RPMI7951 (cell line): Measurements from ENCODE around the gene ZC2HC1C. TPM values are rescaled to one million over a fixed set of nuclear protein-coding genes. Genes with fewer than 3 reads are reported as not detected.
"Not testable (repeated sequence)": the region's sequence is repeated elsewhere in the genome, so short reads cannot be mapped to it uniquely, and the experiment has no call there.

ENCODE experiments used
- DNase-seq: peaks from one replicate; pipeline ENCODE4 v3.0.0-alpha.2; 2012; ENCODE audit warnings: low read depth
- total RNA-seq: library from RNA; depleted of rRNA; stranded (reverse); fragments of >200 nt; shearing (Covaris generic); gene quantifications from 2 replicates; pipeline ENCODE4 v1.2.3, GENCODE V29; 2014

Gene ZC2HC1C
- total RNA-seq, 1 experiment from 2014 or later, result 1.2 TPM

- no peak for DNase-seq
These were observed 25.5 kb downstream of the ZC2HC1C start for GRCh38 chr14:75094896-75095295.

- DNase-seq, result no peak
These were observed 26.2 kb downstream of the ZC2HC1C start for GRCh38 chr14:75095690-75096089.

GRCh38 chr14:75096959-75097358 lies 27.5 kb downstream of the ZC2HC1C start:
- no peak for DNase-seq

- DNase-seq, result no peak
These were observed 28.8 kb downstream of the ZC2HC1C start for GRCh38 chr14:75098212-75098611.

- no peak for DNase-seq
These were observed 29.2 kb downstream of the ZC2HC1C start for GRCh38 chr14:75098682-75099081.

GRCh38 chr14:75101491-75101890 lies 32.0 kb downstream of the ZC2HC1C start:
- no peak for DNase-seq

- DNase-seq, result no peak
These were observed 37.7 kb downstream of the ZC2HC1C start for GRCh38 chr14:75107186-75107585.

- DNase-seq, result no peak
These were observed 40.4 kb downstream of the ZC2HC1C start for GRCh38 chr14:75109877-75110276.

- DNase-seq, result no peak
These were observed 44.6 kb downstream of the ZC2HC1C start for GRCh38 chr14:75113932-75114539.

GRCh38 chr14:75119056-75119455 lies 49.6 kb downstream of the ZC2HC1C start:
- DNase-seq, result no peak

GRCh38 chr14:75120541-75121291 lies 51.3 kb downstream of the ZC2HC1C start:
- DNase-seq, result no peak

- no peak for DNase-seq
These were observed 52.1 kb downstream of the ZC2HC1C start for GRCh38 chr14:75121552-75121951.

- DNase-seq, result peak; percentile 75
These were observed 54.5 kb downstream of the ZC2HC1C start for GRCh38 chr14:75123991-75124390.

- DNase-seq, result peak; percentile 43
These were observed 56.2 kb downstream of the ZC2HC1C start for GRCh38 chr14:75125617-75126016.

GRCh38 chr14:75126121-75126544 lies 56.7 kb downstream of the ZC2HC1C start:
- no peak for DNase-seq

- DNase-seq, result peak; percentile 84
These were observed 57.4 kb downstream of the ZC2HC1C start, which contains the start of gene NEK9 for GRCh38 chr14:75126679-75127473. Gene NEK9 (minus strand): TSS chr14:75127048. CDS start chr14:75126921, 127 bp downstream.

GRCh38 chr14:75127474-75127820 lies 58.0 kb downstream of the ZC2HC1C start:
- not testable (repeated sequence) for DNase-seq

GRCh38 chr14:75127903-75128595 lies 58.6 kb downstream of the ZC2HC1C start:
- DNase-seq, result no peak

- no peak for DNase-seq
These were observed 59.2 kb downstream of the ZC2HC1C start for GRCh38 chr14:75128596-75128990.
